HCT116 (cell line): ENCODE data around the gene THSD4. TPM values are rescaled to one million over a fixed set of nuclear protein-coding genes. Genes with fewer than 3 reads are reported as not detected.

Experiments used
- ATAC-seq: fragments of 200-7000 bp; cut with Tn5 transposase; 2 replicates; pipeline ENCODE4 v1.9.1; 2020; ENCODE audit warnings: mild to moderate bottlenecking, moderate library complexity
- BruUV-seq: library from RNA; stranded (reverse); fragments of 400-500 nt; replicated peaks from 2 replicates; lab custom pipeline; 2021; lab: Mats Ljungman, UMichigan
- CTCF ChIA-PET: fragments of 300-600 bp; sonication (Branson Sonifier 250); formaldehyde crosslinking; loops from one replicate; lab custom pipeline; 2021; ENCODE audit warnings: antibody characterized with exemption; lab: Charles Lee
- POLR2A ChIA-PET: fragments of 300-600, 350-600 bp; sonication (Branson Sonifier 250); formaldehyde crosslinking; loops from one replicate; lab custom pipeline; 2021; ENCODE audit warnings: antibody characterized with exemption; lab: Charles Lee
- RAD21 ChIA-PET, 2 experiments: fragments of 300-600 bp; sonication (Branson Sonifier 250); formaldehyde crosslinking; loops; one replicate each; lab custom pipeline; 2023; ENCODE audit warnings: low total read pairs in 2 of 2; ENCODE audit not compliant: uncharacterized antibody in 2 of 2, unreplicated experiment in 2 of 2, low non-redundant PET in 1 of 2; lab: Charles Lee
- DNase-seq: peaks from one replicate; pipeline ENCODE4 v3.0.0-alpha.2; 2010; ENCODE audit warnings: low read depth, low spot score
- H2AFZ ChIP-seq: fragments of 200-600 bp; shearing (Covaris generic), sonication (generic); 2 replicates; pipeline ENCODE4 v1.6.1; 2017; ENCODE audit warnings: low read depth, mixed run types, mixed read lengths, antibody characterized with exemption, low read length; ENCODE audit not compliant: poor library complexity, severe bottlenecking
- H3K27ac ChIP-seq: 2 replicates; pipeline ENCODE4 v1.5.1; 2012; ENCODE audit warnings: low read depth, low read length
- H3K27me3 ChIP-seq: fragments of 200-600 bp; sonication (generic); 2 replicates; pipeline ENCODE4 v1.6.1; 2016; ENCODE audit warnings: mixed run types, low read length, mixed read lengths; ENCODE audit not compliant: insufficient read depth
- H3K36me3 ChIP-seq, 2 experiments: fragments of 200-500 bp in 1 of 2; fragments of 200-600 bp in 1 of 2; sonication (Bioruptor generic) in 1 of 2; sonication (generic) in 1 of 2; 2 replicates each; pipeline versions ENCODE4 v1.5.1 to v1.6.1; 2014 to 2016; ENCODE audit warnings: low read length in 2 of 2, inconsistent platforms in 1 of 2, mixed read lengths in 1 of 2, mixed run types in 1 of 2; ENCODE audit not compliant: insufficient read depth in 2 of 2, control insufficient read depth in 1 of 2
- H3K4me1 ChIP-seq, 2 experiments: fragments of 200-600 bp in 1 of 2; sonication (generic) in 1 of 2; 2 replicates each; pipeline versions ENCODE4 v1.5.1 to v1.6.1; 2012 to 2017; ENCODE audit warnings: low read length in 2 of 2, inconsistent platforms in 1 of 2, mild to moderate bottlenecking in 1 of 2, mixed read lengths in 1 of 2, mixed run types in 1 of 2, moderate library complexity in 1 of 2; ENCODE audit not compliant: insufficient read depth in 2 of 2, control insufficient read depth in 1 of 2
- H3K4me2 ChIP-seq: fragments of 200-600 bp; sonication (generic); 2 replicates; pipeline ENCODE4 v1.6.1; 2017; ENCODE audit warnings: mixed run types, low read length, mixed read lengths
- H3K4me3 ChIP-seq, 2 experiments: fragments of 200-600 bp in 1 of 2; sonication (generic) in 1 of 2; replicated peaks in 1 of 2; 2 replicates each; pipeline ENCODE4 v1.5.1; 2011 to 2016; ENCODE audit warnings: low read length in 2 of 2, control low read depth in 1 of 2, low read depth in 1 of 2, mild to moderate bottlenecking in 1 of 2, mixed read lengths in 1 of 2, mixed run types in 1 of 2
- H3K79me2 ChIP-seq: fragments of 200-600 bp; sonication (generic); 2 replicates; pipeline ENCODE4 v1.6.1; 2017; ENCODE audit warnings: mild to moderate bottlenecking, mixed run types, low read length, moderate library complexity, mixed read lengths; ENCODE audit not compliant: insufficient read depth
- H3K9ac ChIP-seq: fragments of 200-600 bp; sonication (generic); 2 replicates; pipeline ENCODE4 v1.6.1; 2016; ENCODE audit warnings: low read length, mixed read lengths
- H3K9me2 ChIP-seq: fragments of 200-600 bp; sonication (generic), shearing (Covaris generic); 2 replicates; pipeline ENCODE4 v1.6.1; 2017; ENCODE audit warnings: mixed run types, mild to moderate bottlenecking, moderate library complexity; ENCODE audit not compliant: insufficient read depth
- H3K9me3 ChIP-seq, 2 experiments: fragments of 200-500 bp in 1 of 2; fragments of 200-600 bp in 1 of 2; sonication (Bioruptor generic) in 1 of 2; sonication (generic) in 1 of 2; 2 replicates each; pipeline ENCODE4 v1.6.1; 2014 to 2017; ENCODE audit warnings: low read length in 2 of 2, mixed read lengths in 2 of 2, inconsistent platforms in 1 of 2, low read depth in 1 of 2, mild to moderate bottlenecking in 1 of 2, mixed run types in 1 of 2, moderate library complexity in 1 of 2; ENCODE audit not compliant: control insufficient read depth in 1 of 2, insufficient read depth in 1 of 2
- H4K20me1 ChIP-seq: fragments of 200-600 bp; sonication (generic), shearing (Covaris generic); 2 replicates; pipeline ENCODE4 v1.6.1; 2017; ENCODE audit warnings: mixed run types, mild to moderate bottlenecking, moderate library complexity; ENCODE audit not compliant: insufficient read depth
- EGR1 ChIP-seq: IDR thresholded peaks from 2 replicates; pipeline ENCODE4 v1.6.1; 2012; ENCODE audit warnings: low read depth
- ELF1 ChIP-seq: IDR thresholded peaks from 2 replicates; pipeline ENCODE4 v1.6.1; 2012; ENCODE audit warnings: low read depth, borderline replicate concordance
- POLR2AphosphoS5 ChIP-seq: IDR thresholded peaks from 2 replicates; pipeline ENCODE4 v1.6.1; 2011; ENCODE audit warnings: mild to moderate bottlenecking, low read depth, low read length, moderate library complexity
- SIN3A ChIP-seq: IDR thresholded peaks from 2 replicates; pipeline ENCODE4 v1.6.1; 2012; ENCODE audit warnings: low read depth
- TCF7L2 ChIP-seq: IDR thresholded peaks from 2 replicates; pipeline ENCODE4 v1.7.0; 2011; ENCODE audit warnings: borderline replicate concordance, inconsistent platforms; ENCODE audit not compliant: insufficient read depth, insufficient read length; ENCODE audit errors: extremely low read depth
- ZFX ChIP-seq: fragments of 450-650 bp; IDR thresholded peaks from 2 replicates; pipeline ENCODE4 v1.6.1; 2017
- intact Hi-C: fragments of 100-400 bp; cut with micrococcal nuclease; formaldehyde crosslinking; loops from 2 replicates; pipeline ENCODE4 v1.10.0; 2022
- total RNA-seq: library from RNA; stranded (reverse); gene quantifications from one replicate; pipeline ENCODE4 v1.2.1, GENCODE V29; 2021; ENCODE audit not compliant: unreplicated experiment
- TF ChIP-seq, protein P1 (sequence below): IDR thresholded peaks from 2 replicates; pipeline ENCODE4 v1.6.1; 2012

The THSD4 gene
- total RNA-seq, 1 experiment from 2014 or later, result 30.5 TPM

- no peak for DNase-seq
- peaks cover 21 to 36% of the 10 kb centered on the region in 2 experiments for H3K4me1 ChIP-seq
- ATAC-seq, result peak; percentile 75
- POLR2A ChIA-PET, result no interaction called here
- H2AFZ ChIP-seq, result peak overlapping the region; percentile 59
- no peaks in the 10 kb centered on the region for H3K9me3 ChIP-seq
- H3K27ac ChIP-seq, result peak overlapping the region; percentile 84
- peak overlapping the region; percentile 85 for H3K4me2 ChIP-seq
- no peaks in the 10 kb centered on the region for H3K27me3 ChIP-seq
- CTCF ChIA-PET, result interaction anchor here (1.0 to 1.2 kb wide), 3 partner anchors 13 to 325 kb away, joined by 3 to 10 read pairs (median 6); no protein-coding TSS in a partner anchor
- H4K20me1 ChIP-seq, result no peaks in the 10 kb centered on the region
- intact Hi-C loops, result loop anchor here (2.0 to 10.0 kb wide), 4 partner anchors 179 to 687 kb away; partner anchors contain the start of genes LRRC49 and THAP10
- peak overlapping the region; percentile 71 for H3K9ac ChIP-seq
- H3K36me3 ChIP-seq, result no peaks in the 10 kb centered on the region
- H3K4me3 ChIP-seq, result peak overlapping the region; percentile 71 to 72
- peaks cover 15% of the 10 kb centered on the region; the same call in 1 of the 2 replicates for H3K79me2 ChIP-seq
- no peaks in the 10 kb centered on the region for H3K9me2 ChIP-seq
- TF ChIP-seq POLR2AphosphoS5, result peak; percentile 10; the same call in 1 of the 2 replicates
- 0 out of 2 replicates have a peak, but pooled peaks have one; percentile 8 for TF ChIP-seq SIN3A
- no peak for TF ChIP-seq ELF1
- TF ChIP-seq, protein P1, sequence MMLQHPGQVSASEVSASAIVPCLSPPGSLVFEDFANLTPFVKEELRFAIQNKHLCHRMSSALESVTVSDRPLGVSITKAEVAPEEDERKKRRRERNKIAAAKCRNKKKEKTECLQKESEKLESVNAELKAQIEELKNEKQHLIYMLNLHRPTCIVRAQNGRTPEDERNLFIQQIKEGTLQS, result no peak
- TF ChIP-seq EGR1, result no peak
- peak; percentile 5 for TF ChIP-seq TCF7L2
- TF ChIP-seq ZFX, result 0 out of 2 replicates have a peak, but pooled peaks have one; percentile 9
- TF ChIP-seq, all 23 proteins: peak for 4
- BruUV-seq, result no TSS peak
- RAD21 ChIA-PET, result interaction anchor here in 1 of 2 experiments (0.9 kb wide), 1 partner anchor 104 kb away, joined by 3 read pairs; no protein-coding TSS in a partner anchor
Observed at GRCh38 chr15:71115567-71116351, 488 bp downstream of the THSD4 start.
